RPMI8226 (cell line): ENCODE measurements around the gene KCNAB1.
"Not testable (repeated sequence)": the region's sequence is repeated elsewhere in the genome, so short reads cannot be mapped to it uniquely, and the experiment has no call there.

Experiments
- DNase-seq: peaks from one replicate; pipeline ENCODE4 v3.0.0-alpha.2; 2015

KCNAB1 gene

GRCh38 chr3:156224046-156224445 is 103.7 kb downstream of the KCNAB1 start:
- not testable (repeated sequence) for DNase-seq

GRCh38 chr3:156226676-156227420 is 106.5 kb downstream of the KCNAB1 start:
- DNase-seq = no peak

DNA sequence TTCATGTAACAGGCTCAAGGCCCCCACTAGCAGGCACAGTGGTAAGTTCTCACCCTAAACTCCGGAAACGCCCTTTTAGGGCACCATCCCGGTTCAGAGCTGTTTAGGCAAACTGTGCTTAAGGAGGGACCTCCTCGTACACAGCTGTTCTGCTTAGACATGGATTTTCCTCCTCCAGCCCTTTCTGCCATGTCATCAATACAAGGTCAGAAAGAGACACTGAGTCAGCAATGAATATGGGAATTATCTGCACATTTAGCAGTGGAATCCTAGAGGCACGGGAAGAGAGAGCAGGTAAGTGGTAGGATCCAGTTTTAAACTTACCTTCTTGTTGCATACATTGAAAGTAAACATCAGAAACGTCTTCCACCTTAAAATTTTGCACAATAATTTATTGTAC is 107.3 kb downstream of the KCNAB1 start:
- DNase-seq = no peak

GRCh38 chr3:156230278-156230900 is 110.0 kb downstream of the KCNAB1 start:
- no peak for DNase-seq

- not testable (repeated sequence) for DNase-seq
These were observed 110.8 kb downstream of the KCNAB1 start for GRCh38 chr3:156231221-156231620.

DNA sequence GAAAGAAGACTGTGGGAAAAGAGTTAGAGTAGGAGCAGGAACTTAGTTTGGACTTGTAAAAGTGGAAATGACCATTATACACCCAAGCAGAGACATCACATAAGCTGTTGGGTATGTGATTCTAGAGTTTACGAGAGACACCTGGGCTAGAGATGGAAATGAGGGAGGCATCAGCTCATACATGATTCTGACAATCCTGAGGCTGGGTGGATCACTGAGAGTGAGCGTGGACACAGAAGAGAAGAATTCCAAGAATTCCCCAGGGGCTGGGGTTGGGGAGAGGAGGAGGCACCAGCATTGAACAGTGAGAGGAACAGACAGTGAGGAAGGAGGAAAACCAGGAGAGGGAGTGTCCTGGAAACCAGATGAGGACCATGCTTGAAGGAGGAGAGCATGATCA is 113.5 kb downstream of the KCNAB1 start:
- no peak for DNase-seq

- no peak for DNase-seq
These were observed 116.3 kb downstream of the KCNAB1 start for GRCh38 chr3:156236556-156237260.

DNA sequence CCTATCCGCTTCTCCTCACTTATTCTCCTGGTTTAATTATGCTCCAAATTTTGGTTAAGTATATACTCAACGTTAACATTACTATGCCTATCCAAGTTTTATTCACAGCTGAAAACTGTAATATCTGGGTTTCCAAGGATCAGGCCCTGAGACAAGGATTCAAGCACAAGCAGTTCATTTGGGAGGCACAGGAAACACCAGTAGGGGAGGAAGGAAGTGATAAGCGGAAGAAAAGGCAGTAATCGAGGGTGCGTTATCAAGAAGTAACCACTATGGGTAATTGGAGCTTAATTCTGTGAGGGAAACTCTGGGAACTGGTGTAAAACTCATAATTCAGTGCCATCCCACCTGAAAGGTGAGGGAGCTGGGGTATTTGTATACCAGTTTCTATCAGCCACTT is 120.3 kb downstream of the KCNAB1 start:
- DNase-seq = no peak

DNA sequence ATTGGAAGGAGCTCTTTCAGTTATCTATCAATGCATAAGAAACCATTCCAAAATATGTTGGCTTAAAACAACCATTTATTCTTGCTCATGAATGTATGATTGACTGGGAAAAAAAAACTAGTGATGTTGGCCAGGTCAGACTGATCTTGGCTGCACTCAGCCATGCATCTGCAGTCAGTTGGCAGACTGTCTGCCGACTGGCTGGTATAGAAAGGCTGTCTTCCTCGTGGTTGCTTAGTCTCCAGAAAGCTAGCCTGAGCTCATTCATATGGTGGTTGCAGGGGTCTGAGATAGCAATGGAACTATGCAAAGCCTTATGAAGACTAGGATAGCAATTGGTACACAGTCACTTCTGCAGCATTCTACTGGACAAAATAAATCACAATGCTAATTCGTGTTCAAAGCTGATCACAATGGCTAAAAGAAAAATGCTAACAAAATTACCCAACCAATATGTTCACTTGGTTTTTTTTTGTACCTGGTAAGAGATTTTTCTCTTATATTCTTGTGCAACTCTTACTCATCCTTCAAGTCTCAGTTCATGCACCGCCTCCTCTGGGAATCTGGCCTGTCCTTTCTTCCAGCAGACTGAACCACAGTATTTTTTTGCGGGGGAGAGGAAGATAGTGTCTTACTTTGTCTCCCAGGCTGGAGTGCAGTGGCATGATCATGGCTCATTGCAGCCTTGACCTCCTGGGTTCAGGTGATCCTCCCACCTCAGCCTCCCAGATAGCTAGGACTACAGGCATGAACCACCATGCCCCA is 126.8 kb downstream of the KCNAB1 start:
- no peak for DNase-seq

GRCh38 chr3:156250550-156250949 is 130.2 kb downstream of the KCNAB1 start:
- DNase-seq = no peak

GRCh38 chr3:156251424-156251823 is 131.0 kb downstream of the KCNAB1 start:
- no peak for DNase-seq

GRCh38 chr3:156252656-156253055 is 132.3 kb downstream of the KCNAB1 start:
- DNase-seq = no peak

GRCh38 chr3:156253150-156253549 is 132.8 kb downstream of the KCNAB1 start:
- no peak for DNase-seq

GRCh38 chr3:156256256-156256655 is 135.9 kb downstream of the KCNAB1 start:
- no peak for DNase-seq

GRCh38 chr3:156256945-156257344 is 136.6 kb downstream of the KCNAB1 start:
- no peak for DNase-seq

GRCh38 chr3:156258301-156258700 is 137.9 kb downstream of the KCNAB1 start:
- DNase-seq = no peak

DNA sequence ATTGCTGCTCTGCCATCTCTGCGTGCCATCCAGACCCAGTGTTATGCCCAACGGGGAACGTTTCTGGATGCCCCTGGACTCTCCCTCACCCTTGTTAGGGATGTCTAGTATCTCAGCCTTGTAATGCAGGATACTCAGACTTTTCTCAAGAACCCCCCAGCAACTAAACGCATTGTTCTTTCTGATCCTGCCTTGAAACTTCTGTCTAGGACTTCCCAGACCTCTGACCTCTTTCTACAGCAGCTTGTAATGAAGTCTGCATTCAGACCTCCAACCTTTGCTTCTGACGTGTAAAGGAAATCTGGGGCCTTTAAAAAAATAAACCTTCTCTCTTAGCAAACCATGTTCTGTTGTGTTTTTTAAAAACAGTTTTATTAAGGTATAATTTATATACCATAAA is 139.5 kb downstream of the KCNAB1 start:
- DNase-seq = no peak

- no peak for DNase-seq
These were observed 140.0 kb downstream of the KCNAB1 start for GRCh38 chr3:156260331-156260730.

DNA sequence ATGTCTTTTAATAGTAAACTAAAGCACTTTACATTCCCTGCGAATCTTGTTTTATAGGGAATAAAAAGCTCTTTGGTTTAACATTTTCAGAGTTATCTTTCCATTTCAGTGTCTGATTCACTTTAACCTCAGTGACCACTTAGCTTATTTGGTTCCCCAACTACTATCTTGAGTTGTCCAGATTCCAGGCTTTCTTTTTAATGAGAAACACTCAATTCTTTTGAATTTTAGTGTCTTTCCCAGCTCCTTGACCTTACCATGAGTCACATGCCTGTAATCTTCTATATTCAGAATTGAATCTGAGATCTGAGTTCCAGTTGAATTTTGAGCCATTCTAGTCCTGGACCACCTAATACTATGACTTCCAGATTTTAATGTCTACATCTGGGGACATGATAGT is 144.4 kb downstream of the KCNAB1 start:
- DNase-seq = no peak

GRCh38 chr3:156271508-156271907 is 151.1 kb downstream of the KCNAB1 start:
- no peak for DNase-seq

DNA sequence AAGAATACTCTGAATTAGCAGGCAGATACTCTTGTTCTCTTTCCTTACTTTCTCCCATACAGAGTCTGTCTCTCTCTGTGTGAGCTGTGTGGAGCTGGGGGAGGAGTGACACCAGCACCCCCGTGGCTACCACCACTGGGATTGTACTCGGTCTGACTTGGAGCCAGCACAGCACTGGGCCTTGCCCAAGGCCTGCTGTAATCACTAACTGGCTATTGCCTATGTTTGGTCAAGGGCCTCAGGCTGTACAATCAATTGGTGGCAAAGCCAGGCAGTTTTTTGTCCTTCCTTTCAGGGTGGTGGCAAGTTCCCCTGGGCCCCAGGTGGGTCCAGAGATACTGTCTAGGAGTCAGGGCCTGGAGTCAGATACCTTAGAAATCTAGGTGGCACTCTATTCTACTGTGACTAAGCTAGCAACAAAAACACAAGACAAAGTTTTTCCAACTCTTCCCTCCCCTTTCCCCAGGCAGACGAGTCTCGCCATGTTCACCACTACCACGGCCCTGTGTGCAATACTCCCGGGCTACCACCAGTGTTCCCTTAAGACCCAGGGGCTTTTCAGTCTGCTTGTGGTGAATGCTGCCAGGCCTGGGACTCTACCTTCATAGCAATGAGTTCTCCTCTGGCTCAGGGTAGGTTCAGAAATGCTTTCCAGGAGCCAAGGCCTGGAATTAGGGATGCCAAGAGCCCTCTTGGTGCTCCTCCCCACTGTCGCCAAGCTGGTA is 151.8 kb downstream of the KCNAB1 start:
- DNase-seq = no peak

GRCh38 chr3:156273111-156273694 is 152.8 kb downstream of the KCNAB1 start:
- no peak for DNase-seq
